GM12801 (cell line): Measurements from ENCODE around the gene ERC1.

Experiments
- CTCF ChIP-seq: IDR thresholded peaks from one replicate; pipeline ENCODE4 v1.5.1; 2011; ENCODE audit warnings: control low read depth; ENCODE audit not compliant: insufficient read length; ENCODE audit errors: extremely low read depth

ERC1 gene

GRCh38 chr12:1425396-1425729 lies 434.3 kb downstream of the ERC1 start:
- no peak for TF ChIP-seq CTCF

DNA sequence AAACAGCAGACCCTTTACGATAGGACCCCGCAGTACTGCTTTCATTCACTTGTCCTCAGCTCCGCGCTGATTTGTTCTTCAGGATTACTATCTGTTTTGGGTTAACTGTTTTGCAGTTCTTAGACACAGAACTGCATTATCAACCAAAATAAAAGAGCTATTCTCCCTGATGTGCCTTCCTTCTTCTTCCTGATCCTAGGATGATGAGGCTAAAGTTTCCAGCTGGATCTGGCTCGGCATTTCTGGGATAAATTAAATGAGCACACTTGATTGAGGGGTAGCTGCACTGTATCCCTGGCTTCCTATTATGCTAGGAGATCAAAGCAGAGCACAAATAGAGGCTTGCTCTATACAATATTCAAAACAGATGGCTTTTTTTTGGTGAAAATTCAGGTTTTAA lies 437.6 kb downstream of the ERC1 start:
- no peak for TF ChIP-seq CTCF

GRCh38 chr12:1429980-1430379 lies 439.0 kb downstream of the ERC1 start:
- TF ChIP-seq CTCF = no peak

GRCh38 chr12:1434296-1434955 lies 443.4 kb downstream of the ERC1 start:
- TF ChIP-seq CTCF = no peak

DNA sequence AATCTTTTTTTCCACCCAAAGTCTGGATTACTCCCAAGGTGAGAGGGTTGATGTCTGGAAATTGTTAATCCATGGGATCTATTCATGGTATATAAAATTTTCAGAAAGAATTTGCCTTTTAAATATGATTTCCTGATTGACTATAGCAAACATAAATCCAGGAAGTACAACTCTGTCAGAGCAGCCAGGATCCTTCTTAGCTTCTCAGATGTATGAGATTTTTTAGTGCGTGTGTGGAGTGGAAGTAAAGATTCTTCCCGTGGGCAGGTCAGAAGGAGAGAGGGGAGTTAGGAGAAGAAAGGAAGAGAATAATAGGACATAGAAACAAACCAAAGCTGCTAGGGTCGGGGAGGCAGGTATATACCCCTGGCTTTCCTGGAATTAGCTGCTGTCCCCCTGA lies 444.0 kb downstream of the ERC1 start:
- no peak for TF ChIP-seq CTCF

GRCh38 chr12:1435456-1435855 lies 444.4 kb downstream of the ERC1 start:
- no peak for TF ChIP-seq CTCF

DNA sequence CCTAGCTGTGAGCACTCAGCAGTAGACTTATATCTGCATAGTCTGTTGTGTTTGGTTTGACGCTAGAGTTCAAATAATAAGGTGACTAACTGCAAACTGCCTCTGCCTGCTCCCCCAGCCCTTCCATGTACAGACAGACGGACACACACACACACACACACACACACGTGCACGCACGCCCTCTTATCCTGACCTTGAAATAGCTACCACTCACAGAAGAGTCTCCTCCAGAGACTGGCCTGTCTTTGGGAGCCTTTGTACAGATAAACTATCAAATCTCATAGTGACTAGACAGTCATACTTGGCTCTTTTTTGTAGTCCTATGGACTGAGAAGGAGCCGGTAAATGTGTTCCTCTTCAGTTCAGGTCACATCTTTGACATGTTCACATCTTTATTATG lies 445.0 kb downstream of the ERC1 start:
- TF ChIP-seq CTCF = no peak
